Activated CD4-positive, CD25-positive, alpha-beta regulatory T cell treated with anti-CD3 and anti-CD28 coated beads, Interleukin-2, amount 50 U/mL, for 72 hours (primary cell): ENCODE data around the gene EDIL3.
A peak's percentile ranks its signal among the peaks of the same experiment; 100 is the strongest.

Source experiments
- DNase-seq: peaks from one replicate; pipeline ENCODE4 v3.0.0; 2021

EDIL3 gene

DNA sequence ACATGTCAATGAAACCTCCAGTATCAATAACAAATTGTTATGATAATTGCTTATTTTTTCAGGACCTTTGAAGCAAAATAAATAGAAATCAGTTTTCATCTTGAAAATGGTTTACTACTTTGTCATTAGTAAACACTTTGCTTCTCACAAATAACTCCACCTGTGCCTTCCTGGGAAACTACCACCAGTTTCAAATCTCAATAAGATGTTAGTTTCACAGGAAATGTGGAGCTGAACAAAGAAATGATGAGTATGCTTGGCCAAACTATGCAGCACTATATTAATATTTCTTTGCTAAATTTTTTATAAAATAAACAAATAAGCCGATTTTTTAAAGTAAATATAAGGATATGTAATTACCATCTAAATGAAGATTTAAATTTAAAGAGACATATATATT lies 442.5 kb downstream of the EDIL3 start:
- DNase-seq: no peak

DNA sequence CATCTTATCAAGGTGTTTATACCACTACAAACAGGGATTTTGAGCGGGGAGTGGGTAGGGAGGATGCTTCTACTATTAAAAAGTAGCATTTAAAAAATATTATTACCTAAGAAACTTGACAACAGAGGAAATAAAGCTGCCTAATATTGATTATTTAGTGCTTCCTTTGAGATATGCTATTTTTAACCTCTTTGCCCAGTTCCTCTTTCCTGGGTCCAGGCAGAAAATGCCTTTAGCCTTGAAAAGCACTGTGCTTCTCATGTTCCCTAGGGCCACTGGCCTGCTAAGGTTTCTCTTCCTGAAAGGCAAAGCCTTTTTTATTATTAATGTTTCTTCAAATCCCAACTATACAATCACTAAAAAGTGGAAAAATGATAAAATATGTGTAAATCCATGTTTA lies 446.8 kb downstream of the EDIL3 start:
- no peak for DNase-seq

DNA sequence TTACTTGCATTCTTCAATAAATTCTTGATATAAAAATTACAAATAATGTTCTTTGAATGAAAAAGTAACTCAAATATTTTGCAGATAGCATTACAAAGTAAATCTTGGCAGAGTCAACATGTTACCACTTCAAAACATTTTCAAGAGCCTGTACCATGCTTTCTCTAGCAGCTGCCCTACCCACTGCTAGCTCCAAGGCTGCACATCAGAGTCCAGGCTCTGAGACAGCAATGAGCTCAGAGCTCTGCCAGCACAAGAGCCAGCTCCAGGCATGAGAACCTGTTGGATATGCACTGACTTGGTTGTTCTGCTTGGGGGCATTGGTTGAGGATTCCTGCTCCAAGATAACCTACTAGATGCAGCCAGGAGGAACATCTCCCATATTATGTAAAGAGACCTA lies 452.7 kb downstream of the EDIL3 start:
- no peak for DNase-seq

DNA sequence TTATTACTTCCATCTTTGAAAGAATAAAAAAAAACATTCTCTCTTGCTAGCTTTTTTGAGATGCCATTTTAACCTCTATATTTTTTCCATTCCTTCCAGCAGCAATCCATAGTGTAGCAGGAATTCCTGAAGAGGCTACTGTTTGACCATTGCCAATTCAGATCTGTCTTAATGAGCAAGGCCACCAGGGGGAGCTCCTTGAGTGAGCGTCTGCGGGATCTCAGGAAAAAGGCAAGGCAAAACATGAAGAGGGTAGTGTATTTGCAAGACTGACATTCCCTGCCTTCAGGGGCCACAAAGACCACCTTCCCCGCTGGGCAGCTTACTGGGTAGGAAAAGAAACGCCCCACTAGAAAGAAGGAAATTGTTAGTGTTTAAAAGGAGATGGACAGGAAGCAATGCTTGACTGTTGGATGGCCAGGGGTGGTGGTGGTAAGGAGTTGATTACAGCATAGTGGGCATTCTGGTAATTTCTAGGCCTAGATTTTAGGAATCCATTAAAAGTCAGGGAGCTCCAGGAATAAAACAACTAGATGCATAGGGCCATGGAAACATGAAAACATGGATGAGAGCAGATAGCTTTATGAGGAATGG lies 457.4 kb downstream of the EDIL3 start:
- peak; percentile 39 for DNase-seq

DNA sequence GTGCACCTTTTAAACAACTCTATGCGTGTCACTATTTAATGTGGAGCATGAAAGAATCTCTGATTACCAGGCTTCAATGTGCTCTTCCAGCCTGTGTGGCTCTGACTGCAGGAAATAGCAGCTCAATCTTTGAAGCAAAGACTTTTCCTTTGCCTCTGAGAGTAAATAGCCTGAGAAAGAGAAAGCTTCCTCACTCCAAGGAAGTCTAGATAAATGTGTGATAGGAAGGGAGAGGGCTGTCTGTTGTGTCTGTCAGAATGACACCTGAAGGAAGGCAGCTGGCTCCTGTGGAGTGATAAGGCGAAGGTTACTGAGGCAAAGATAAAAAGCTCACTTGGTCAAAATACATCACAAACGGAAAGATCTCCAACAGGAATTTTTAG lies 458.7 kb downstream of the EDIL3 start:
- DNase-seq: no peak

DNA sequence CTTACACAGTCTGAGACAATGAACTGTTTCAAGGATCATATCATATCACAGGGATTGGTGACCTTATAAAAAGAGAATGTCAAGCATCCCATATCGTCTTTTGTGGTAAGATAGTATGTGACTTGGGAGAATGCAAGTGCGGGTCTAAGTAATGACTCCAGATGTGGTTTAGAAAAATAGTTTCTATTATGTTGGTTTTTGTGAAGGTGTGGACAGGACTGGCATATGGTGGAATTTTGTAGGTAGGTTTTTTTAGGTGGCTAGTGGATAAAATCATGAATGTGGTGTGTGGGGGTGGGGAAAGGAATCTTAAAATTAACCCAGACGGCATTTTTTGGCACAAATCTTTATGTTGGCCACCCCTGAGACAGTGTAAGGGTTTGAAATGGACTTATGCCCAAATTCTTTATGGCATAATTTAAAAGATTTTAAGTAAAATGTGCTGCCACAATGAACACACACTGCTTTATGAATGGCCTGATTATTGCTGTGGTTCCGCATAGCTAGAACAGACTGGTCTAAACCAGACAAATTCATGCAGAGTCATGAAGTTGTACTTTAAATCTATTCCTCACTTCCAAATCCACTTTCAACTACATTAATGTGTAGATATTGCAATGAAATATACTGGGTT lies 459.2 kb downstream of the EDIL3 start:
- DNase-seq: no peak

DNA sequence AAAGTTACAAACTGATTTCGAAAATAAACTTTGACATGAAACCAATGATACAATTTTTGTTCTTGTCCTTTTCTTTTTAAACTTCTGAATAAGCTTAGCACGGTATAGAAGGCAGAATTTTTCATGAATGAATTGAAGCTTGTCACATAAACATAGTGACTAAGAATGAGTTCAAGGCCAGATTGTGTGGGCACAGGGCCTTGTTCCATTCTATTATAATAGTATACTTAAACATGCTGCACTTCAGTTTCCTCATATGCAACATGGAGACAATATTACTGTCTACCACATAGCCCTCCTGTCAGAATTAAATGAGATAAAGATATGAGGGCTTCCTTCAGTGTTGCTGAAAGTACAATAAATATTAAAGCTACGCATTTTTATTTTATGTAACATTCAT lies 459.8 kb downstream of the EDIL3 start:
- DNase-seq: no peak

DNA sequence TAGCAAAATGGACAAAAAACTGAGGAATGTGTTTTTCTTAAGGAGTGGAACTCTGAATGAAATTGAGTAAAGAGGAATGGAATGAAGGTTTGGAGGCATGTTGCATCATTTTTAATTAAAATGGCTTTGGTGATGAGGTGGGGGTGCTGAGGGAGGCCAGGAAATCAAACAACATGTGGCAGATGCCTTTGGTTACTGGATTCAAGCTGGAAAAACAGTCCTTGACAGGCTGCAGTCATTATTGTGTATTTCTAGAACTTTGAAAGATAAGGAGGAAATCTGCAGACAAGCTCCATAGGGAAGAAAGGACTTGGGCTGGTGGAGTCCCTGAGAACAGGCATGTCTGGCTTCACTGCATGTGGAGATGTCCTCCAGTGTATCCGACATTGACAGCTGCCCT lies 460.5 kb downstream of the EDIL3 start:
- DNase-seq: no peak

DNA sequence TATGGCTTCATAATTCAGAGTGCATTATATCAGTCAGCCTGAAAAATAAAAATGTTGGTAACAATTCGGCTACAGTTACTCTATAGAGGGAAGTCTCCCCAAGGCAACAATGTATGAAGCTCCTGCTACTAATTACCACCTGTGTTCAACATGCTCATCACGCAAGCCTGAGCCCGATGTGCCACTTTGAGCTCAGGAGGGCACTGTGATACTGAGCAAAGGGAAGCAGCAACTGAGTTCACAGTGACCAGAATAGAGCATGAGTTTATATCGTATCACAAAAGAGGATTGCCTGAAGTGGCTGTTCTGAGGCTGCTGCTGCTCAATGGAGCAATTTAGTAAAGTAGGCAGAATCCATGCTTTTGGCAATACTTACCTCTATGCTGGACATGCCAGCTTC lies 462.0 kb downstream of the EDIL3 start:
- DNase-seq: no peak

DNA sequence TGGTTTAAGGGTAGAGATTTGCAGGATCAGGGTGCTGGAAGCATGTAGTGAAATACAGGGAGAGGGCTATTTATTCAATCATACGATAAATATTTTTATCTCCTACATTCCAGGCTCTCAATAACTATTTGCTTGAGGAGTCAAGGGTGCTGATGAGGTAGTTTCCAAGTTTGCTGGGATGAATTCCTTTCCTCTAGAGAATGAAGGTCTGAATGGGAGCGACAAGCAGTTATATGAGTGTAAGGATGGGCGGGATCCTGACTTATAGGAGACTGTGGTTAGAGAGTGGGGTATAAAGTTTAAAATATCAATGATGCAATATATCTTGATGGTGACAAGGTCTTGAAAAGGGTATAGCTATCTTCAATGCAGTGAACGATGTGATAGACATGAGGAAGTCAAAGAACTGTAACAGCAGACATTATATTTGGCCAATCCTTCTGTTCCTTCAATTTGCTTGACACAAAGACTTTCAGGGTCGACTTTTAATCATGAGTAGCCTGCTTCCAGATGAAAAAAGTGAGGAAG lies 462.9 kb downstream of the EDIL3 start:
- DNase-seq: no peak

DNA sequence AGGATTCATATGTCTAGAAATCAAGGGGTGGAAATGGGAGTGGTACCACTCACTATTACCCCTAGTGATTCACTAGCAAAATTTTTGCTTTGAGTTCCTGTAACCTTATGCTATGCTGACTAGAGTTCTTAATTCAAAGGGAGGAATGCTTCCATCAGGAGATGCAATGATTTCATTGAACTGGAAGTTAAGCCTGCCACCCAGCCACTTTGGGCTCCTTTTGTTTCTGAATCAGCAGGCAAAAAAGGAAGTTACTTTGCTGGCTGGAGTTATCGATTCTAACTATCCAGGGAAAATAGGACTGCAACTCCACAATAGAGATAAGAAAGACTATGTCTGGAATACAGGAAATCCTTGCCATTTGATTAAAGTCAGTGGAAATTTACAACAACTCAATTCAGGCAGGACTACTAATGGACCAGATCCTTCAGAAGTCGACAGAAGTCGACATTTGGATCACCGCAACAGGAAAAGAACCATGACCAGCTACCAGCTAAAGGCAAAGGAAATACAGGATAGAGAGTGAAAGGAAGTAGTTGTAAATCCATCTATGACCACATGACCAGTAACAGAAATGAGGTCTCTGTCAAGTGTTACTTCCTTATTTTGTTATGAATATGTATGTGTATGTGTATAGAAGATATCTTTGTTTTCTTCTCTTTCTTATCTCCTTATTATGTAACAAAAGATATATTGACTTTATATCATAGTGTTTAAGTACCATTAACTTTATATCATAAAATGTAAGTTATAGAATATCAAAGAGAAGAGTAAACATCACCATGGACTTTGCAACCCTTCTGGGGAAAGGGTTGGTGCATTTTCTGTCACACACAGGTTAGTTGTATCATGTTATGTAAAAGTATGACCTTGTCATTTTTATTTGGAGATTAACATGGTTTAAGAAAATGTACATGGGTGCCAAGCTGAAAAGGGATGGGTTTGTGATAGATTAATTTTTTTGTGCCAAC lies 465.3 kb downstream of the EDIL3 start:
- no peak for DNase-seq

DNA sequence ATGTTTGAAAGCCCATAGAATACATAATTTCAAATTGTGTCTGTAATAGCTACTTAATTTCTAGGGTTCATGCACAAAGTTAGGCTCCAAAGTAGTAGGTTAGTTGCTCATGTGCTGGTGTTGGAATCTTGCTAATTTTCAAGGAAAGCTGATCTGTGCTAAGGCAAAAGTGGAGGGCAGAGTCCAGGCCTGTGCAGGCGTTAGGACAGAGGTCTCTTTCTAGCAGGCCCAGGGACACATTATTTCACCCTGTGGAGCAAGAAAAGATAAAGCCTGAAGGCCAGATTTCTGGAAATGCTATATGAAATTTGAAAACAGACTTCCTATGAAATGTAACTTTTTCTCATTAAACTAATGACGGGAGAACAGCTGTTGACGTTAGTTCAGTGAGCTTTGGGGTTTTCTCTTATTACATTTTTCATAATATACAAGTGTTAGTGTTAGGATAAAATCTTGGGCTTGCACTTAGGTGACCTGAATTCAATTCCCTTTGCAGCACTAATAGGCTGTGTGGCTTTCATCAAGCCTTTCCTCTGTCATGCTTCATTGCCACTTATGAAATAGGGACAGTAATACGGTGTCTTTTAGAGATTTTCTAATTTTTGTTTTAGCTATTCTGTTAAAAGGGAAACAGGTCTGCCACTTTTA lies 467.3 kb downstream of the EDIL3 start:
- DNase-seq: no peak

DNA sequence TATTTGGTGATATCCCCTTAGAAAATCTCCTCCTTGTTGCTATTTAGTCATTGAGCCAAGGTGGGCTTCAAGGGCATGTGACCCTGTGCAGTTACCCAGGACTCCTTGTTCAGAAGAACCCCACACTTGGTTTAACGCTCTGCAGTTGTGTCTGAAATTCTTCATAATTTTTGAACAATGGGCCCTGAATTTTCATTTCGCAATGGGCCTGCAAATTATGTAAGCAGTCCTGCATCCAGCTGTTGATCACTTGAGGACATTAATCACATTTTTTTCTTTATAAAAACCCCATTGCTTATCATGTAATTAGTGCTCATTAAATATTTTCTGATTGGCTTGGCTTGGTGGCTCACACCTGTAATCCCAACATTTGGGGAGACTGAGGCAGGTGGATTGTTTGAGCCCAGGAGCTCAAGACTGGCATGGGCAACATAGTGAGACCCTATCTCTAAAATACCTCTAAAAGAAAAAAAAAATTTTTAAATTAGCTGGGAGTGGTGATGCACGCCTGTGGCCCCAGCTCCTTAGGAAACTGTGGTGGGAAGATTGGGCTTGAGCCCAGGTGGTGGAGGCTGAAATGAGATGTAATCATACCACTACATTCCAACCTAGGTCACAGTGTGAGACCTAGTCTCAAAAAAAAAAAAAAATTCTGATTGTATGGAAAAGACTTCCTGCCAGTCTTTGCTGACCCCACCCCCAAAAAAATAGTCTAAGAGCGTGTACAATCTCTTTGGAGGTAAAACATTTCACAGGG lies 469.8 kb downstream of the EDIL3 start:
- DNase-seq: no peak

DNA sequence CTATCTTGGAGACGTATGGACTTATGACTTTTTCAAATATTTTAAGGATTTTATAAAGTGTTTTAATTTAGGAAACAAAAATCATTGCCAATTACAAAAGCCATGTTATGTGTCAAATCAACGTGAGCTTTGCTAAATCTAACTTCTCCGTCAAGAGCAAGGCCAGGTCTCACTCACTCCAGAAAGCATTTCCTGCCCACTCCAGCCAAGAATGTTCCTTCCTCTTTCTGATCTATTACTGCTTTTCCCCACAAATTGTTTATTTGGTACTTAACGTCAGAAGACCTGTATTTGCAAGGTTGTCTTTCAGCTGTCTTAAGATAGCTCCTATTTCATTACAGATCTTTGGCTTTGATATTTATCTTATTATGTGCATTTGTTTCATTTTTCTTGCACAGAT lies 470.5 kb downstream of the EDIL3 start:
- DNase-seq: no peak

DNA sequence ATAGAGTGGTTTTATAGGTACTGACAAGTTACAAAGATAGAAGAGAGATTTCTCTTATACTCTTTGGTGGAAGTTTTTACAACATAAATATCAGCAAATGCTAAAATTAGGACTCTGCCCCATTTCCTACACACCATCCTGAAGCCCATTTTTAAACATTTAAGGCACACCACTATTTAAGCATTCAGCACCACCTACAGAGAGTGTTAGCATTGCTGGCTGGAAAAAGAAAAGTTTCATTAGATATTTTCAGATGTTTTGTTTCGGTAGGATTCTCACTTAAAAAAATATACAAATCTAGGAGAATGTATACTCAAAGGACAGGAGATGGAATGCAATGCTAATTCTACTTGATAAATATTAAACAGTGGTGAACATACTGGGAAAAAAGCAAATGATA lies 471.1 kb downstream of the EDIL3 start:
- DNase-seq: no peak

DNA sequence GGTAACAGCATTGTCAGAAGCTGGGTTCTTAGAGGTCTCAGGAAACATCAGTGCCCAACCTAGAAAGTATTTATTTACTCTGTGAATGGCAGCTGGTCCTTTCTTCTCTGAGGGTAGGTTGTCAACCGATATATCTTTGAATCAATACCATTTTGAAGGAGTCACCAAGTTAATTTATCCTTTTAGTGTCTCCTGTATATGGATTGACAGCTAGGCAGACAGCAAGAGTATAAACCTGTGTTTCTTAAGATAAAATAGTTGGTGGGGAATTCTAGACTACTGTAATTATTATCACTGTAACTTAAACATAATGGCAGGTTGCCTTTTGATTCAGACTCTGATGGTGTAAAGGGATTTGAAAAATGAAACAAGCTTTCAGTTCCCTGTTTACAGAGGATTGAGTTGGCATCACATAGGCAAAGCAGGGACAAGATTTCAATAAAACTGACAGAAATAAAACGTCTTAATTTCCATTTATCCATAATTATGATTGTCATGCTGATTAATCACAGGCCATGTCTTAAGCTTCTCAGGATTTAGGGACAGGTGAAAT lies 473.2 kb downstream of the EDIL3 start:
- DNase-seq: no peak

DNA sequence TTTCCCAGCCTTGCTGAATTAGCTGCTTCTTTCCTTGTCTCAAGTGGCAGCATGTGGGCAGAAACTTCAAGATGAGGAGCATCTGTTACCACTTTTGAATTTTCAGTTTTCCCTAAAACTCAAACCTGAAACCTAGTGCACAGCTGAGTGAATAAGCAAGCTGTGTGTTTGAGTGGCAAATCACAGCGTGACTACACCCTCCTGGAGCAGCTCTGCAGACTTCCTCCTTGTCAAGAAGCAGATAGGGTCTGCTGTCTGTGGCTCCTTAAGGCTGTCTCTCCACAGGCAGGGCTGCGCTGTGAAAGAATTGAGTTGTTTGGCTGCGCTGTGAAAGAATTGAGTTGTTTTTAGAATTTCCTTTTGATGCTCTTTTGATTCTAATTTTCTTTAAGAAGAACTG lies 484.4 kb downstream of the EDIL3 start:
- no peak for DNase-seq

DNA sequence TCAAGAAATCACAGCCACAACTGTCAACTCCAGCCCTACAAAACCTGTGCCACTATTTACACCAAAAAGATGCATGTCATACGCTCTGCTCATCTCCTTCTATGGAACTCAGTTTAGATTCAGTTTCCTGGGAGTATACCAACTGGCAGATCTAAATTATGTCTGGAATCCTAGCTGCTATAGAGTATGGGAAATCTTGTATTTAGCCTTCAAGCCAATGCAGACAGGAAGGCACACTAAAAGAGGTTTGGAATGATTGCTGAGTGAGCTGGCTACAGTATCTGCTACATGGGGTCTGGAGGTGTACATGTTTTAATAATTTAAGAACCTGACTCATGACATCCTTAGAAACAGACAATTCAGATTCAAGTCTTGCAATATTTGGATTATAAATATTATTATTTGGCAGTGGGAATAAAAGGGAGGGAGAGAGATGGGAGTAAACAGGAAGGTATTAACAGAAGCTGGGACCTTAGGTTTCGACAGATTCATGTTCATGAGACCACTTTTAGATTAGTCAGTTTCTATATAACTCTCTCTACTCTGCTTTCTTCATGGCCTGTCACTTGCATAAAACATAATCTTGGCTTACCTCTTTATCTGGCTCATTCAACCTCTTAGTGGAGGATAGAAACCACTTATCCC lies 485.2 kb downstream of the EDIL3 start:
- no peak for DNase-seq

DNA sequence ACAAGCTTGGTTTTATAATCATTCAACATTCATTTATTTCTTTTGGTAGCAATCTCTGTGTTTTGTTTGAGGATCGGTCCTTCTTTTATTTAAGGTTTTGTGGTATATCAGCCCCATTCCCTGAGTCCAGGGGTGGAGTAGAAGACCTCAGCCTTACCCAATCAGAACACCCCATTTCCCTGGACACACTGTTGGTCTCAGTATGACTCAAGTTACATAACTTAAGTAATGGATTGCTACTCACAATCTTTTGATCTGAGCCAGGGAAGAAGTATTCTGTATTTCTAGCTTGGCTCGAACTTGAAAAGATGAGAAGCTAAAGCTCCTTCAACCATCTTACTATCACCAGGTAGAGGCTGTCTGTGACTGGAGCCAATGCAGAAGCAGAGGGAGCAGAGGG lies 488.8 kb downstream of the EDIL3 start:
- no peak for DNase-seq

DNA sequence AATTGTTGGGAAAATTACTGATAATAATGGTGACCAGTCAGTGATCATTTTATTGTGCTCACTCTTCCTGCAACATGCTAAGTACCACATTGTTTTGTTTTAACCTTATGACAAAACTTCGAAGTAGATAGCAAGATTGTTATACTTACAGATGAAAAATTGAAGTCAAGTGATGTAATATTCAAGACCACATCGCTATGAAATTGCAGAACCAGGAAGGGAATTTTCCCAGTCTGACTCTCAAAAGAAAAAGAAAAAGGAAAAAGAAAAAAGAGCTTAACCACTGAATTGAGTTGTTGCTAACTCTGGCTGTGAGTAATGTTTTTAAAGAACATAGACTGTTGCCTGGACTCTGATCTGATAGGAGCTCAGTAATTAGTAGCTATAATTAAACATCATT lies 493.4 kb downstream of the EDIL3 start:
- DNase-seq: no peak
